ENCODE measurements around the gene BAHCC1. TPM values are rescaled to one million over a fixed set of nuclear protein-coding genes. Genes with fewer than 3 reads are reported as not detected.

The BAHCC1 gene
- total RNA-seq, 1 donor = 11.2 TPM

DNA sequence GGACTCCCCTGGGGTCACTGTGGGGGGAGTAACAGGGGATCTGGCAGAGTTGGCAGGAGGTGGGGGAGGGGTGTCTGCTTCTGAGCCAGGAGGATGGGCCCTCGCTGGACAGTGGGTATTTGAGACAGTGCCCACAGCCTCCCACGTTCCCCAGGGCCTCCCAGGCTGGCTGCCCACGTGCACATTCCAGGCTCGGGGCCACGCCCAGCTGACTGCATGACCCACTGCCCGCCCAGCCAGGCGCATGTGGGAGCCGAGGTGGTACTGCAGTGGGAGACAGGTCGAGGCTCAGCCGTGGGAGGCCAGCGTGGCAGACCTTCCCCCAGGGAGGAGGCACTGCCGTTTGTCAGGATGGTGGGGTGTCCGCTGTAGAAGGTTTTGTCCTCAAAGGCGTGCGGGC lies 38.8 kb downstream of the BAHCC1 start:
- Histone ChIP-seq H3K4me3 (ENCODE audit: insufficient read depth, low read length) (no peak overlapping the region), H4K20me1 (ENCODE audit: insufficient read depth, low read length) (peaks cover 20% of the 10 kb centered on the region), H3K79me2 (ENCODE audit: insufficient read depth, low read length) (no peaks in the 10 kb centered on the region), H3K4me1 (ENCODE audit: insufficient read depth, low read length) (peaks cover 11% of the 10 kb centered on the region), H3K27ac (ENCODE audit: low read depth, low read length) (no peak overlapping the region), H3K36me3 (ENCODE audit: insufficient read depth, low read length) (no peaks in the 10 kb centered on the region), H3K27me3 (ENCODE audit: insufficient read depth, low read length) (no peaks in the 10 kb centered on the region), H2AFZ (ENCODE audit: low read length) (no peak overlapping the region), H3K4me2 (ENCODE audit: insufficient read depth, low read length) (no peak overlapping the region), H3K9me3 (ENCODE audit: low read depth, low read length) (no peaks in the 10 kb centered on the region)
- peak; percentile 98 for DNase-seq (ENCODE audit: insufficient read length, low spot score, missing footprints)
- TF ChIP-seq, protein P1, sequence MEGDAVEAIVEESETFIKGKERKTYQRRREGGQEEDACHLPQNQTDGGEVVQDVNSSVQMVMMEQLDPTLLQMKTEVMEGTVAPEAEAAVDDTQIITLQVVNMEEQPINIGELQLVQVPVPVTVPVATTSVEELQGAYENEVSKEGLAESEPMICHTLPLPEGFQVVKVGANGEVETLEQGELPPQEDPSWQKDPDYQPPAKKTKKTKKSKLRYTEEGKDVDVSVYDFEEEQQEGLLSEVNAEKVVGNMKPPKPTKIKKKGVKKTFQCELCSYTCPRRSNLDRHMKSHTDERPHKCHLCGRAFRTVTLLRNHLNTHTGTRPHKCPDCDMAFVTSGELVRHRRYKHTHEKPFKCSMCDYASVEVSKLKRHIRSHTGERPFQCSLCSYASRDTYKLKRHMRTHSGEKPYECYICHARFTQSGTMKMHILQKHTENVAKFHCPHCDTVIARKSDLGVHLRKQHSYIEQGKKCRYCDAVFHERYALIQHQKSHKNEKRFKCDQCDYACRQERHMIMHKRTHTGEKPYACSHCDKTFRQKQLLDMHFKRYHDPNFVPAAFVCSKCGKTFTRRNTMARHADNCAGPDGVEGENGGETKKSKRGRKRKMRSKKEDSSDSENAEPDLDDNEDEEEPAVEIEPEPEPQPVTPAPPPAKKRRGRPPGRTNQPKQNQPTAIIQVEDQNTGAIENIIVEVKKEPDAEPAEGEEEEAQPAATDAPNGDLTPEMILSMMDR (IDR thresholded peaks at IDR 0.05; ENCODE audit: extremely low read depth, low read depth, low read length) = no peak

DNA sequence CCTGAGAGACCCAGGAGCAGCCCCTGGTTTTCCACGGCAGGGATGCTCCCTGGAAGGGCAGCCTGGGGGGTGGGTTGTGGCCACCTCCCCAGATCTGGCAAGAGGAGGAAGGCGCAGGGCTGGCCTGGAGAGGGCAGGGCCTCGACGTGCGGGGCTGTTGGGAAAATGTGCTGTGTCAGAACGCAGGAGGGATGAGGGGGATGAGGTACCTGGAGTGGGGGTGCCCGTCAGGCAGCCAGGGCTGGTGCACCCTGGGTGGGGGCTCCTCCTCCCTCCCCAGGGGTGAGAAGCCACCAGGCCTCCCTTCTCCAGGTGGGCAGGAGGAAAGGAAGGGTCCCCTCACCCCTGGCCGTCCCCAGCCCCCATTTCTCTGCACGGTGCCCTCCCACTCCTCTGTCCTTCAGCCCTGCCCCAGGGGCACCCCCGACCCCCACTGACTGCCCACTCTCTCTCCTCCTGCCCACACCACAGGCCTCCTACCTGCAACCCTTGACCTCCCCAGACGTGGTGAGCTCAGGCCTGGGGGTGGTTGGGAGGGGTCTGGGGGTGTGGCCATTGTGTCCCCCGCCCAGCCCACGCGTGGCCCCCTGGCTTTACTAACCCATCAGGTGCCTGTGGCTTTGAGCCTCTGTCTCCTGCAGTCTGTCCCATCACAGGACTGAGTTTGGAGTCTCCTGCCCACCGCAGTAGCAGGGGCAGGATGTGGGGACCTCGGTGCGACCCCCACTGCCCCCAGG lies 39.6 kb downstream of the BAHCC1 start:
- Histone ChIP-seq H3K36me3 (ENCODE audit: insufficient read depth, low read length) (no peaks in the 10 kb centered on the region), H2AFZ (ENCODE audit: low read length) (no peak overlapping the region), H3K4me3 (ENCODE audit: insufficient read depth, low read length) (no peak overlapping the region), H3K27me3 (ENCODE audit: insufficient read depth, low read length) (no peaks in the 10 kb centered on the region), H4K20me1 (ENCODE audit: insufficient read depth, low read length) (peaks cover 17% of the 10 kb centered on the region), H3K4me2 (ENCODE audit: insufficient read depth, low read length) (no peak overlapping the region), H3K79me2 (ENCODE audit: insufficient read depth, low read length) (no peaks in the 10 kb centered on the region), H3K9me3 (ENCODE audit: low read depth, low read length) (no peaks in the 10 kb centered on the region), H3K27ac (ENCODE audit: low read depth, low read length) (no peak overlapping the region), H3K4me1 (ENCODE audit: insufficient read depth, low read length) (peaks cover 7% of the 10 kb centered on the region)
- TF ChIP-seq, protein P1 (IDR thresholded peaks at IDR 0.05; ENCODE audit: extremely low read depth, low read depth, low read length) = no peak
- no peak for DNase-seq (ENCODE audit: insufficient read length, low spot score, missing footprints)

DNA sequence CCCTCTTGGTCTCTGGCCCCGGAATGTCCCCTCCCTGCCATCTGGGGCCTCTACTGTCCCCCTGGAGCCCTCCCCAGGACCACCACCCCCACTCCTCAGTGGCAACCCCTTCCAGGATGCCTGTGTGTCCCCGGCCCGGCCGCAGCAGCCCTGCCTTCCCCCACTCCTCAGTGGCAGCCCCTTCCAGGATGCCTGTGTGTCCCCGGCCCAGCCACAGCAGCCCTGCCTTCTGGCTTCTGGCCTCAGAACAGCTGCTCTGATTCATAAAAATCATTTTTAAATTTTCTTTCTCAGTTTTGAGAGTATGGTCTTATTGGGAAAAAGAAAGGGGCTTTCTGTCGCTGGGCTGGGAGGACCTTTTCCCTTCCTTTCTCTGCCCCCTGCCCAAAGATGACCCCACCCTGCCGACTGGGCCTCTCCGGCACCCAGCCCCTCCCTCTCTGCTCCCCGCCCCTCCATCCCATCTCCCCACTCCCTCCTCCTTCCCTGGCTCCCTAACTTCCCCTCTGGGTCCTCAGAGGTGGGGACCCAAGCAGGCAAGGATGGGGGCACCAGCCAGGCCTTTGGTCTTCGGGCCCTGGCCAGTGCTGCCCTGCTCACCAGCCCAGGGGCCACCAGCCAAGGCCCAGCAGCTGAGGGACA lies 40.5 kb downstream of the BAHCC1 start:
- Histone ChIP-seq H3K36me3 (ENCODE audit: insufficient read depth, low read length) (no peaks in the 10 kb centered on the region), H3K4me1 (ENCODE audit: insufficient read depth, low read length) (peaks cover 7% of the 10 kb centered on the region), H3K4me3 (ENCODE audit: insufficient read depth, low read length) (no peak overlapping the region), H4K20me1 (ENCODE audit: insufficient read depth, low read length) (peaks cover 17% of the 10 kb centered on the region), H3K9me3 (ENCODE audit: low read depth, low read length) (no peaks in the 10 kb centered on the region), H3K79me2 (ENCODE audit: insufficient read depth, low read length) (no peaks in the 10 kb centered on the region), H3K27me3 (ENCODE audit: insufficient read depth, low read length) (no peaks in the 10 kb centered on the region), H3K4me2 (ENCODE audit: insufficient read depth, low read length) (no peak overlapping the region), H3K27ac (ENCODE audit: low read depth, low read length) (no peak overlapping the region), H2AFZ (ENCODE audit: low read length) (no peak overlapping the region)
- no peak for DNase-seq (ENCODE audit: insufficient read length, low spot score, missing footprints)
- TF ChIP-seq, protein P1 (IDR thresholded peaks at IDR 0.05; ENCODE audit: extremely low read depth, low read depth, low read length) = no peak

- Histone ChIP-seq H3K27ac (ENCODE audit: low read depth, low read length) (no peak overlapping the region), H3K4me1 (ENCODE audit: insufficient read depth, low read length) (peaks cover 7% of the 10 kb centered on the region), H3K36me3 (ENCODE audit: insufficient read depth, low read length) (no peaks in the 10 kb centered on the region), H4K20me1 (ENCODE audit: insufficient read depth, low read length) (peaks cover 14% of the 10 kb centered on the region), H3K27me3 (ENCODE audit: insufficient read depth, low read length) (no peaks in the 10 kb centered on the region), H2AFZ (ENCODE audit: low read length) (no peak overlapping the region), H3K79me2 (ENCODE audit: insufficient read depth, low read length) (no peaks in the 10 kb centered on the region), H3K4me2 (ENCODE audit: insufficient read depth, low read length) (no peak overlapping the region), H3K9me3 (ENCODE audit: low read depth, low read length) (no peaks in the 10 kb centered on the region), H3K4me3 (ENCODE audit: insufficient read depth, low read length) (no peak overlapping the region)
- TF ChIP-seq, protein P1 (IDR thresholded peaks at IDR 0.05; ENCODE audit: extremely low read depth, low read depth, low read length) = no peak
- no peak for DNase-seq (ENCODE audit: insufficient read length, low spot score, missing footprints)
These were observed 41.1 kb downstream of the BAHCC1 start for GRCh38 chr17:81436294-81436849.

Measured in osteoblast (primary cell).